CD4-positive, alpha-beta T cell treated with Interleukin-15 for 4 hours (primary cell): Measurements from ENCODE around the gene B9D1.

ENCODE experiments used
- DNase-seq: peaks from one replicate; pipeline ENCODE4 v3.0.0-alpha.2; 2020; ENCODE audit warnings: low spot score

Gene B9D1, protein sequence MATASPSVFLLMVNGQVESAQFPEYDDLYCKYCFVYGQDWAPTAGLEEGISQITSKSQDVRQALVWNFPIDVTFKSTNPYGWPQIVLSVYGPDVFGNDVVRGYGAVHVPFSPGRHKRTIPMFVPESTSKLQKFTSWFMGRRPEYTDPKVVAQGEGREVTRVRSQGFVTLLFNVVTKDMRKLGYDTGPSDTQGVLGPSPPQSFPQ

GRCh38 chr17:19362277-19363113 is at the start of gene B9D1:
Gene B9D1 (minus strand): TSS chr17:19362723. CDS start chr17:19362569, 154 bp downstream.
- peak; percentile 95 for DNase-seq

- DNase-seq, result no peak
Measured at GRCh38 chr17:19411631-19412030, 49.1 kb upstream of the B9D1 start.

- DNase-seq, result no peak
Measured at GRCh38 chr17:19410875-19411620, 48.5 kb upstream of the B9D1 start, which contains the start of gene RNF112. Gene RNF112 (plus strand): TSS chr17:19411232. CDS start chr17:19411409, 177 bp downstream.

DNA sequence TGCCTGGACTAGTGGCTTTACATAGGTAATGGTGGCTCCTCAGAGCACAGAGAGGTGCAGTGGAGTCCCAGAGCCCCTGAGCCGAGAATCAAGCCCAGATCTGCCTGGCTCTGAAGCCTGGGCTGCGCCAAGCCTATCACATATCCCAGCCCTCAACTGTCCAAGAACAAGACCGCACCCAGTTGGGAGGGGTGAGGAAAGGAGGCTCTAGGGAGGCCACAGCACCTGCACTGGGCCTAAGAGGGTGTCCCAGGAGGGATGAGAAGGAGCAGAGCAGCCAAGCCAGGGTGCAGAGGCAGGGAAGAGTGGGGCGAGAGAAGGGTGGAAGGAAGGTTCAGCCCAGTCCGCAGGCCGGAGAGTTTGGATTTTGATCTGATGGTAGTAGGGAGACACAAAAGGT is 47.6 kb upstream of the B9D1 start:
- no peak for DNase-seq

DNA sequence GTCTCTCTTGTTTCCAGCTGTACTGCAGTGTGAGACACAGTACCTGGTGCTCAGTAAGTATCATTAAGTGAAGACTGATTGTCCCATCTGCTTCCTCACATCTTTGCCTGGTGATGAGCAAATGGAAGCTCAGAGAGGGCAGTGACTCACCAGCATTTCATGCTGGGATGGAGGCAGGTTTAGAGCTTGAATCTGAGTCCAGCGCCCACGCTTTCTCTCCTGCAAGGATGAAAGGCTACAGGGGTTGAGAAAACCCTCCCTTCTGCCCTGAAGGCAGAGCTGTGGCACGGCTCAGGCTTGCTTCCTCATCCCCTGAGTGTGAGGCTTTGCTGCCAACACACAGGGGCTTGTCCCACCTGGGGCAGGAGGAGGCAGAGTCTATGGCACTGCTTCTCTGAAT is 47.0 kb upstream of the B9D1 start:
- DNase-seq, result no peak

DNA sequence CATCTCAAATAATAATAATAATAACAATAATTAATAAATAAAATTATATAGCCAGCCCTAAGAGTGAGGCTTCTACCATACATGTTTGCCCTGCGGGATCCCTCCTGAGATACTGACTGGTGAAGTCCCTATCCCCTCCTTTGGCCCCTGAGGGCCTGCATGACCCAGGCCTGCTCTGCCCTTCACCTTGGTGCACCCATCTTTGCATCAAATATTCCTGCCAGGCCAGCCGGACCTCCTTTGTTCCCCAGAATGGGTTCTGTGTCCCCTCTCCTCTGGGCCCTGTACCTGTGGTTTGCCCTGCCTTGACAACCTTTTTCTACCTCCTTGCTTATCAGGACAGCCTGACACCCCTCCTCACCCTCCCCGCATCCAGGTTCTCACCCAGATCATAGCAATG is 46.5 kb upstream of the B9D1 start:
- no peak for DNase-seq

DNA sequence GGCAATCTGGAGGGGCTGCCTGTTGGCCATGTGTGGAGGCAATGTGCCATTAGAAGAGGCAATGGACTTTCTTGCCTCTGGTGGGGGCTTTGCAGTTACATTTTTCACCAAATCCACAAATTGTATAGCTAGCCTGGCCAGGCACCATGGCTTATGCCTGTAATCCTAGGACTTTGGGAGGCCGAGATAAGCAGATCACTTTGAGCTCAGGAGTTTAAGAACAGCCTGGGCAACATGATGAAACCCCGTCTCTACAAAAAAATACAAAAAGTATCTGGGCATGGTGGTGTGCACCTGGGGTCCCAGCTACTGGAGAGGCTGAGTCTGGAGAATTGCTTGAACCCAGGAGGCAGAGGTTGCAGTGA is 45.8 kb upstream of the B9D1 start:
- DNase-seq, result no peak

GRCh38 chr17:19407601-19408345 is 45.2 kb upstream of the B9D1 start:
- no peak for DNase-seq

- no peak for DNase-seq
Measured at GRCh38 chr17:19405114-19405513, 42.6 kb upstream of the B9D1 start.

DNA sequence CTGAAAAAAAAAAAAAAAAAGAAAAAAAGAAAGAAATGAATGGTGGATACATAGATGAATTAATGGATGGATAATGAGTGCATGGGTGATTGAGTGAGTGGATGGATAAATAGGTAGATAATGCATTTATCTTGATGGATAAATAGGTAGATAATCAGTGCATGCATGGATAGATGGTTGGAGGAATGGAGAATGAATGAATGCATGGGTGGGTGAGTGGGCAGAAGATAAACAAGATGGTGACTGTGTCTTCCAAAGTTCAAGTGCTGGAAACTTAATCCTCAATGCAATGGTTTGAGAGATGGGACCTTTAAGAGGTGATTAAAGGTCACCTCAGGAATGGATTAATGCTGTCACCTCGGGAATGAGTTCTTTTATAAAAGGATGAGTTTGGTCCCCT is 41.7 kb upstream of the B9D1 start:
- no peak for DNase-seq

- DNase-seq, result no peak
Measured at GRCh38 chr17:19403021-19403420, 40.5 kb upstream of the B9D1 start.

- no peak for DNase-seq
Measured at GRCh38 chr17:19402171-19402570, 39.6 kb upstream of the B9D1 start.

DNA sequence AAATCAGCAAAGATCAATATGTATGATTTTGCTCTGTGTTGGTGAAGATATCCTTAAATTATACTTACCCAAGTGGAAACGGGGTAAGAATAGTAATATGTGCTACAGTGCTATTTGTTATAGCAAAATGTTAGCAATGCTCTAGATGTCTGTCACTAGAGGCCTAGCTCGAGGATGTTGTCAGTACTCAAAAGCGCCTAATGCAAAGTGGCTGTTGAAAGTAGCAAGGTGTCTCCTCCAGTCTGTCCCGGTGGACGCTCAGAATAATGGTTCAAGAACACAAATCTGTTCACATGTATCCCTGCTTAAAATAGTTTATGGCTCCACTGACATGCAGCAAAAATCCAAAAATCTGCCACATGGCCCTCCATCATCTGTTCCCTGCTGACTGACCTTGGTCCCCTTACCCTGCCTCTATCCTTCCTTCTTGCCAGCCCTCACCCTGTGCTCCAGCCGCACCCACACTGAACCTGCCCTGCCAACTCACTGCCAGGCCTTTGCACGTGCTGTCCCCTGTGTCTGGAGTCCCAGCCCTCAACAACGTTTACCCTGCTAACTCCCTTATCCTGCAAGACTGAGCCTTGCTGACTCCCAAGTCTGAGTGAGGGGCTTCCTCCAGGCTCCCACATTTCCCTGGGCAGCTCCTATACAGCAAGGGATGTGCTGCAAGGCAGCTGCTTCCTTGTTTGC is 38.9 kb upstream of the B9D1 start:
- DNase-seq, result no peak

DNA sequence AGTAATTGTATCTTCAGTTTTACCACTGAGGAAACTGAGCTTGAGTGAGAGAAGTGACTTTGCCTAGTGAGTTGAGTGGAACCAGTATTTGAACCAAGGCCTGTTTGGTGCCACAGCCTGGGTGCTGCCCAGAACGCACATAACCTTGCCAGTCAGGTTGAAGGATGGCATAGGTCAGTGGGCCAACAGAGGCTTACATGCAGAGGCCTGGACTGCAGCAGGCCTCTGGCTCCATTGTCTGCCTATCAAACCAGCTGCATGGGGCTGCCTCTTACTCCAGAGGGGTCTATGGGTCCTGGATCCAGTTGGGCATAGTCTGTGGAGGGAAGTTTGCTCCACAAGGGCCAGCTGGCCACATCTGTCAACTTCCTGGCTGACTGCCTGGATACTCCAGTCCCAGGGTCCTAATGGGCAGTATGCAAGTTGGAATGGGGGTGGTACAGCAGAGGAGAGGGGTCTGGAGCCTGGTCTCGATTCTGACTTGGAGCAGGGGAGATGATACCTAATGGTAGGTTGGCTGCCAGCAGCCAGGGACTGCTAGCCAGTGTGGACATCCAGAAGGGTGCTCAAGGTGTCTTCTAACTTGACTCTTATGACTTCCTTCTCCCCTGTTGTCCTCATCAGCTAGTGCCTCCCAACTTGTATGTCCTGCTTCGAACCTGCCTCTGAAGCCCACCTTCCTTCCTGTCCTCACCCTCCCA is 37.4 kb upstream of the B9D1 start:
- DNase-seq, result no peak

- no peak for DNase-seq
Measured at GRCh38 chr17:19398301-19399181, 36.0 kb upstream of the B9D1 start.

DNA sequence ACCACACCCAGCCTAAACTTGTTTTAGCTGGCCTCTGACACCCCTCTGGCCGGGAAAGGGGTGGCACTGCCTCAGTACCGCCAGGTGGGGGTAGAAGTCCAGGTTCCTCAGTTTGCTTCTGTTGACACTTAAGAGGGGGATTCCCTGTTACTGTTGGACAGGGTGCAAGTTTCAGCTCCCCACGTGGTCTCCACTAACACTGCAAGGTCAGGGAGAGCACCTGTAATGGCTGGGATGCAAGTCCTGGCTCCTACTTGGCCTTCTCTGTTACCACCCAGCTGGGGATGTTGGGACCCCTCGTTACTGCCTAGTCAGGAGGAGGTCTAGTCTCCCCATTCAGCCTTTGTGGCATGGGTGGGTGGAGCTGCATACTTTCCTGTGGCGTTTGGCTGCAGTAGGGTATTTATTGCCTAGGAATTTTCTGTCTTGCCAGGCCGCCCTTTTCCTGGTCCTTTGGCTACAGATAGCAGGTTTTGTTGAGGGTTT is 35.1 kb upstream of the B9D1 start:
- no peak for DNase-seq

DNA sequence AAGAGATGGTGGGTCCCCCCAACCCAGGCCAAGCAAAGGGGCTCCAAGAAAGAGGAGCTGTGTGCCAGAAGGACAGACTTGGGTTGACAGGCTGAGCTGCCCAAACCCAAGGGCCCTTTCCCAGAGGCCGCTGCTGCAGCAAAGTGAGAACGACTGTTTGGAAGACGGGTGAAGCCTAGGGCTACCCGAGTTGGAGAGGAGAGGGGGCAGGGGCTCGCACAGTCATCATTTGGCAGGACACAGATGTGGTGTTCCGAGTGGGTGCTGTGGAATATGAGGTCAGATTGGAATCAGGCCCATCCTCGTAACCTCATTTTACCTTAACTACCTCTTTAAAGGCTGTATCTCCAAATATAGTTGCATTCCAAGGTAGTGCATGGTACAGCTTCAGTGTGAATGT is 29.8 kb upstream of the B9D1 start:
- no peak for DNase-seq

GRCh38 chr17:19391432-19391831 is 28.9 kb upstream of the B9D1 start:
- DNase-seq, result no peak

GRCh38 chr17:19390951-19391350 is 28.4 kb upstream of the B9D1 start:
- DNase-seq, result no peak
